ENCODE results near the gene ZDHHC7. TPM values are rescaled to one million over a fixed set of nuclear protein-coding genes. Genes with fewer than 3 reads are reported as not detected.

The ZDHHC7 gene
- total and polyA plus RNA-seq, 9 of the 15 experiments (the other 6 are each of a cell fraction or from before 2014, with no cell fraction given): 1.7 to 49.7 (median 37.4) TPM

GRCh38 chr16:84957792-84958191, 53.5 kb downstream of the ZDHHC7 start (continued):
- TF ChIP-seq ZBTB9 (CRISPR knock-in tag; IDR thresholded peaks at IDR 0.05): no peak
- TF ChIP-seq ZBTB40 (IDR thresholded peaks at IDR 0.05): no peak
- 0 out of 2 replicates have a peak, but pooled peaks have one; percentile 35 for TF ChIP-seq ZBTB40 (CRISPR knock-in tag; IDR thresholded peaks at IDR 0.05)
- peak; percentile 81 for TF ChIP-seq USF2 (CRISPR knock-in tag; IDR thresholded peaks at IDR 0.05)
- no peak for TF ChIP-seq GABPA (tag; conservative IDR thresholded peaks at IDR 0.05; ENCODE audit: low read depth)
- peak; percentile 73 for TF ChIP-seq RAD51 (IDR thresholded peaks at IDR 0.05; ENCODE audit: borderline replicate concordance, low read depth)
- TF ChIP-seq FOXK2 (conservative IDR thresholded peaks at IDR 0.05 in 1 of 2, IDR thresholded peaks at IDR 0.05 in 1 of 2; ENCODE audit: low read depth in 2 of 2): no peak
- peak; percentile 63 for TF ChIP-seq NFYB (IDR thresholded peaks at IDR 0.05; ENCODE audit: extremely low read depth, insufficient read length)
- no peak for TF ChIP-seq CEBPZ (IDR thresholded peaks at IDR 0.05; ENCODE audit: borderline replicate concordance, low read depth, low read length)
- TF ChIP-seq RB1 (IDR thresholded peaks at IDR 0.05; ENCODE audit: low read depth): no peak
- TF ChIP-seq ETV5 (CRISPR knock-in tag; IDR thresholded peaks at IDR 0.05; ENCODE audit: low read depth): no peak
- no peak for TF ChIP-seq CAMTA2 (CRISPR knock-in tag; conservative IDR thresholded peaks at IDR 0.05)
- TF ChIP-seq SAFB (IDR thresholded peaks at IDR 0.05; ENCODE audit: borderline replicate concordance, low read depth, low read length): no peak
- no peak for TF ChIP-seq FOXJ2 (tag; IDR thresholded peaks at IDR 0.05)

Measured in K562 (cell line).